ENCODE measurements around the gene RBBP7. TPM values are rescaled to one million over a fixed set of nuclear protein-coding genes. Genes with fewer than 3 reads are reported as not detected.

RBBP7 gene
- 100 to 1,000 TPM; 192 TPM for total RNA-seq

- Mint-ChIP-seq H3K27me3 (no peaks in the 10 kb centered on the region), H3K4me3 (peak within 1 kb of the TSS; percentile 95), H3K36me3 (peaks cover 18% of the 10 kb centered on the region), H3K4me1 (peaks cover 18% of the 10 kb centered on the region), H3K9me3 (no peaks in the 10 kb centered on the region), H3K27ac (peak within 1 kb of the TSS; percentile 99)
- DNase-seq, result peak; percentile 90
Observed at GRCh38 chrX:16870095-16870861, at the start of gene RBBP7. RBBP7 (minus strand) TSS chrX:16870362; CDS start chrX:16870053, 309 bp downstream.

GRCh38 chrX:16918979-16919378 lies 48.8 kb upstream of the RBBP7 start:
- Mint-ChIP-seq H3K4me1 (no peaks in the 10 kb centered on the region), H3K27ac (no peak overlapping the region)

GRCh38 chrX:16917120-16917519 lies 47.0 kb upstream of the RBBP7 start:
- DNase-seq, result no peak
- Mint-ChIP-seq H3K4me1 (no peaks in the 10 kb centered on the region), H3K27ac (no peak overlapping the region), H3K27me3 (no peaks in the 10 kb centered on the region), H3K36me3 (no peaks in the 10 kb centered on the region), H3K9me3 (no peaks in the 10 kb centered on the region), H3K4me3 (no peak overlapping the region)

More at GRCh38 chrX:16918979-16919378, 48.8 kb upstream of the RBBP7 start:
- H3K27me3 Mint-ChIP-seq, result no peaks in the 10 kb centered on the region
- DNase-seq, result no peak
- no peaks in the 10 kb centered on the region for H3K9me3 Mint-ChIP-seq
- H3K4me3 Mint-ChIP-seq, result no peak overlapping the region
- H3K36me3 Mint-ChIP-seq, result no peaks in the 10 kb centered on the region

GRCh38 chrX:16916561-16916960 lies 46.4 kb upstream of the RBBP7 start:
- Mint-ChIP-seq H3K27ac (no peak overlapping the region), H3K36me3 (no peaks in the 10 kb centered on the region), H3K9me3 (no peaks in the 10 kb centered on the region), H3K27me3 (no peaks in the 10 kb centered on the region), H3K4me1 (no peaks in the 10 kb centered on the region), H3K4me3 (no peak overlapping the region)
- no peak for DNase-seq

GRCh38 chrX:16914058-16914457 lies 43.9 kb upstream of the RBBP7 start:
- H3K36me3 Mint-ChIP-seq, result no peaks in the 10 kb centered on the region
- no peak overlapping the region for H3K4me3 Mint-ChIP-seq
- H3K27me3 Mint-ChIP-seq, result no peaks in the 10 kb centered on the region
- H3K4me1 Mint-ChIP-seq, result no peaks in the 10 kb centered on the region
- H3K9me3 Mint-ChIP-seq, result no peaks in the 10 kb centered on the region
- H3K27ac Mint-ChIP-seq, result no peak overlapping the region
- no peak for DNase-seq

- Mint-ChIP-seq H3K4me1 (no peaks in the 10 kb centered on the region), H3K4me3 (no peak overlapping the region), H3K27ac (no peak overlapping the region), H3K27me3 (no peaks in the 10 kb centered on the region), H3K36me3 (no peaks in the 10 kb centered on the region), H3K9me3 (no peaks in the 10 kb centered on the region)
- no peak for DNase-seq
Observed at GRCh38 chrX:16910376-16910775, 40.2 kb upstream of the RBBP7 start.

- H3K36me3 Mint-ChIP-seq, result no peaks in the 10 kb centered on the region
- no peaks in the 10 kb centered on the region for H3K4me1 Mint-ChIP-seq
- H3K27me3 Mint-ChIP-seq, result no peaks in the 10 kb centered on the region
- no peak overlapping the region for H3K4me3 Mint-ChIP-seq
- no peak for DNase-seq
- H3K27ac Mint-ChIP-seq, result no peak overlapping the region
- no peaks in the 10 kb centered on the region for H3K9me3 Mint-ChIP-seq
Observed at GRCh38 chrX:16903274-16904022, 33.3 kb upstream of the RBBP7 start.

GRCh38 chrX:16897445-16897844 lies 27.3 kb upstream of the RBBP7 start:
- Mint-ChIP-seq H3K27me3 (no peaks in the 10 kb centered on the region), H3K4me3 (no peak overlapping the region), H3K36me3 (no peaks in the 10 kb centered on the region), H3K27ac (no peak overlapping the region), H3K4me1 (peaks cover 6% of the 10 kb centered on the region), H3K9me3 (no peaks in the 10 kb centered on the region)
- no peak for DNase-seq

GRCh38 chrX:16892504-16893362 lies 22.6 kb upstream of the RBBP7 start:
- Mint-ChIP-seq H3K4me3 (no peak overlapping the region), H3K9me3 (no peaks in the 10 kb centered on the region), H3K27me3 (no peaks in the 10 kb centered on the region), H3K4me1 (peaks cover 14% of the 10 kb centered on the region), H3K36me3 (no peaks in the 10 kb centered on the region), H3K27ac (no peak overlapping the region)
- peak; percentile 45 for DNase-seq

- Mint-ChIP-seq H3K27me3 (peaks cover 3% of the 10 kb centered on the region), H3K4me3 (no peak overlapping the region), H3K36me3 (no peaks in the 10 kb centered on the region), H3K4me1 (peaks cover 13% of the 10 kb centered on the region), H3K9me3 (no peaks in the 10 kb centered on the region), H3K27ac (no peak overlapping the region)
- DNase-seq, result no peak
Observed at GRCh38 chrX:16885628-16886027, 15.5 kb upstream of the RBBP7 start.

- no peaks in the 10 kb centered on the region for H3K9me3 Mint-ChIP-seq
- no peak overlapping the region for H3K4me3 Mint-ChIP-seq
- peaks cover 3% of the 10 kb centered on the region for H3K27me3 Mint-ChIP-seq
- DNase-seq, result no peak
- no peaks in the 10 kb centered on the region for H3K36me3 Mint-ChIP-seq
- peaks cover 7% of the 10 kb centered on the region for H3K4me1 Mint-ChIP-seq
- no peak overlapping the region for H3K27ac Mint-ChIP-seq
Observed at GRCh38 chrX:16883487-16883804, 13.3 kb upstream of the RBBP7 start.

- Mint-ChIP-seq H3K9me3 (no peaks in the 10 kb centered on the region), H3K27ac (peak overlapping the region; percentile 82), H3K27me3 (peaks cover 3% of the 10 kb centered on the region), H3K4me3 (peak overlapping the region; percentile 74), H3K36me3 (no peaks in the 10 kb centered on the region), H3K4me1 (peaks cover 5% of the 10 kb centered on the region)
- DNase-seq, result peak; percentile 63
Observed at GRCh38 chrX:16882702-16883486, 12.7 kb upstream of the RBBP7 start.

GRCh38 chrX:16882169-16882568 lies 12.0 kb upstream of the RBBP7 start:
- peak; percentile 9 for DNase-seq
- peak overlapping the region; percentile 74 for H3K4me3 Mint-ChIP-seq
- H3K27ac Mint-ChIP-seq, result peak overlapping the region; percentile 71
- H3K27me3 Mint-ChIP-seq, result peaks cover 3% of the 10 kb centered on the region
- no peaks in the 10 kb centered on the region for H3K9me3 Mint-ChIP-seq
- peaks cover 5% of the 10 kb centered on the region for H3K4me1 Mint-ChIP-seq
- no peaks in the 10 kb centered on the region for H3K36me3 Mint-ChIP-seq

- DNase-seq, result no peak
Observed at GRCh38 chrX:16876696-16877095, 6.5 kb upstream of the RBBP7 start.

More at GRCh38 chrX:16876696-16877095, 6.5 kb upstream of the RBBP7 start:
- Mint-ChIP-seq H3K4me1 (peaks cover 2% of the 10 kb centered on the region), H3K9me3 (no peaks in the 10 kb centered on the region), H3K36me3 (no peaks in the 10 kb centered on the region), H3K27me3 (no peaks in the 10 kb centered on the region), H3K4me3 (no peak overlapping the region), H3K27ac (no peak overlapping the region)

All from activated naive CD8-positive, alpha-beta T cell treated with anti-CD3 and anti-CD28 coated beads for 36 hours (primary cell).